Hematopoietic multipotent progenitor cell treated with erythropoietin and hydrocortisone succinate and interleukin-3 and kit ligand, for 6 days (in vitro differentiated cells): ENCODE measurements around the gene CFAP299.

ENCODE experiments used
- DNase-seq: peaks from one replicate; pipeline ENCODE4 v3.0.0-alpha.2; 2015

Gene CFAP299

DNA sequence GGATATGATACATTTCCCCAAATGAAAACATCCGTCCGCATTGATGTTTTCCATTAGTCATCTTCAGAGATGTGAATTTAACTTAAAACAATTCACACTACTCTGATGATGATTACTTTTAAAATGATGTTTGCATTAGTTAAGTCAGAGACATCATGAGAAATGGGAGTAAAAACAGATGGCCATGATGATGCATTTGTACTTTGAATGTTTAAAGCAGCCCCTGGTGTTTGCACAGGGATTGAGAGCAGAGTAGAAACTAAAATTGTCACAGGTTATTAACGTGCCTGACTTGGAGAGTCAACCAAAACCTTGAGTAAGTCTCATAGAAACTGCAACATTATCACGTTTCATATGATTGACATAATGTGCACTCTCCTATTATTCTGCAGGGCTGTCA lies 117.2 kb downstream of the CFAP299 start:
- DNase-seq: no peak

DNA sequence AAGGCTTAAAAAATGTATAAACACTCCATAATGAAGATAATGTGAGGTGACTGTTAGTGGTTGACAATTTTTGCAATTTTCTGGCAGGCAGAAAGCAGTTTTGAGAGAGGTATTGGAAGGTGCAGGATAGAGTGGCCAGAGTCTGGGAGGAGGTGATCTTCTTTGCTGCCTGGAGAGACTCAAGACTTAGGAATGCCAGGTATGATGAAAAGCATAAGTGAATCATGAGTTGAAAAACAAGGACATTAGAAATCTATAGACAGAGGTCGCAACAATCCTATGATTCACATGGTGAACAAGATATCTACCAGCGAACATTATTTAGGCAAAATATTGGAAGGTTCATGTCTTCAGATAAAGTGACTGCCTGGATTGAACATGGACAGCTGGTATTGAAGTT lies 118.5 kb downstream of the CFAP299 start:
- no peak for DNase-seq

DNA sequence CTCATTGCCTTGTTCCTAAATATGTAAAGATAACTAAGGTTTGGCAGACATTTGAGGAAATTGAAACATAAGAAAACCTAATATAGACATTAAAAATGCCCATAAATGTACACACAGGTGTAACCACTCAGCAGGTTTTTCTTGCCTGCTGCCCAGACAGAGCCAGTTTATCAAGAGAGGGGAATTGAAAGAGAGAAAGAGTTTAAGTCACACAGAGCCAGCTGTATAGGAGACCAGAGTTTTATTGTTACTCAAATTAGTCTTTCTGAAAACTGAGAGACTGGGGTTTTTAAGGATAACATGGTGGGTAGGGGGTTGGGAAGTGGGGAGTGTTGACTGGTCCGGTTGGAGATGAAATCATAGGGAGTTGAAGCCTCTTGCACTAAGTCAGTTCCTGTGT lies 119.0 kb downstream of the CFAP299 start:
- no peak for DNase-seq

DNA sequence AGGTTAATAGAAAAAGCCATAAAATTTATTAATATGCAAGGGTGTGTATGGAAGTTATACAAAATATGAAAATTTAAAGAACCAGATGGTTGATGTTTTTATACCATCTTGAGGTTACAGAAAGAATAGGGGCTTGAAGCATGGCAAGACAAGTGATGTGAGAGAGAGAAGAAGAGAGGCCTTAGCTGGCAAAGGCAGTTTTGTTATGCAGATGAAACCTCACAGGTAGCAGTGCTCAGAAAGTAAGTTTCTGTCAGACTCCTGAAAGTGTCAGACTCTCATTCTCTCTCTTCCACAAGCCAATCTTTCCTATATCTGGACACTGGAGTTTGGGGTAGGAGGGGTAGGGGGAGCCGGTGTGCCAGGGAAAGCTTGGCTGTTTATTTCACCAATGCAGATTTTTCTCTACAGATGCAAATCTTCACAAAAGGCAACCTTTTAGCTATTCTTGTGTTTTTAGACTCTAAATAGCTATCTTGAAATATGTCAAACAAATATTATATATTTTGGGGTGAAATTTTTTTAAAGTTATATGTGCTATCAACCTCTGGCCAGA lies 124.5 kb downstream of the CFAP299 start:
- DNase-seq: no peak

DNA sequence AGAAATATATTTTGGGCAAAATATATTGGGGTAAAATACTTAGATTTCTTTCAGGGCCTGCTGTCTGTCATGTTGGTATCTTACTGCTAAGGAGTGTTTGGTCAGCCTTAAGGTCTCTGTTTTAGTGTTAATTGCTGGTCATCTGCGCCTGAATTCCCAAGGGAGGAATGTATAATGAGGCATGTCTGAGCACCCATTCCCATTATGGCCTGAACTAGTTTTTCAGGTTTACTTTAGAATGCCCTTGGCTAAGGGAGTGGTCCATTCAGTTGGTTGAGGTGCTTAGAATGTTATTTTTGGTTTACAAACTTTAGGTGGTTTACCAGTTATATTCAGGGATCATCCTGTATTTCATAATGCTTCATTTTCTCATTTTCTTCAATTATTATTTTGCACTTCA lies 125.9 kb downstream of the CFAP299 start:
- no peak for DNase-seq

DNA sequence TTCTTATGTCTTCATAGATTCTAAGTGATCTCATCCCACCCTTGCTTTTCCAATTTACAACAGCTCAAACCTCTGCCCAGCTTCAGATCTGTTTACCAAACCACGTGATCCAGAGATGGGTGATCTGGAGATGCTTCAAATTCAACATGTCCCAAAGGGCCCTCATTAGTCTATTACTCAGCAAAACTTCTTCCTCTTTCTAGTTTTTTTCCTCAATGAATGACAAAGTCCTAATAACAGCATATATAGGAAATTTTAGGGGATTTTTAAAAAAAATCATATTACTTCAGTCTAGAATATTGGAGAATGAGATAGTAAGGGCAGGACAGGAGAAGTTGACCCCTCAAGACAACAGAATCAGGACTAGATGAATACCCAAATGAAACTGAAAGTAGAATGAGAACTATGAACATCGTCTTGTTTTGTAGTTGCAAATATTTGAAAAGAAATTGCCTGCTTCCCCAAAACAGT lies 127.1 kb downstream of the CFAP299 start:
- DNase-seq: peak; percentile 16

DNA sequence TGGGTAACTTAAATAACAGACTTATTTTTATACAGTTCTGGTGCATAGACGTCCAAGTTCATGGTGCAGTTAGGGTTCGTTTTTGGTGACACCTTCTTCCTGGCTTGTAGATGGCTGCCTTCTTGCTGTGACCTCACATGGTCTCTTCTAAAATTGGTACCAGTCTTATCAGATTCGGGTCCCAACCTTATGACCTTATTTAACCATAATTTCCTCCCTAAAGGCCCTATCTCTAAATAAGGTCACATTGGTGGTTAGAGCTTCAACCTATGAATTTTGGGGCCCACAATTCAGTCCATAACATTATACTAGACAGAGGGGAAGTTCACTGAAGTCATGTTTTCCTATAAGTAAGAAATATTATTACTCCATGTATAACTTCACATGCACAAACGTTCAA lies 128.0 kb downstream of the CFAP299 start:
- no peak for DNase-seq

DNA sequence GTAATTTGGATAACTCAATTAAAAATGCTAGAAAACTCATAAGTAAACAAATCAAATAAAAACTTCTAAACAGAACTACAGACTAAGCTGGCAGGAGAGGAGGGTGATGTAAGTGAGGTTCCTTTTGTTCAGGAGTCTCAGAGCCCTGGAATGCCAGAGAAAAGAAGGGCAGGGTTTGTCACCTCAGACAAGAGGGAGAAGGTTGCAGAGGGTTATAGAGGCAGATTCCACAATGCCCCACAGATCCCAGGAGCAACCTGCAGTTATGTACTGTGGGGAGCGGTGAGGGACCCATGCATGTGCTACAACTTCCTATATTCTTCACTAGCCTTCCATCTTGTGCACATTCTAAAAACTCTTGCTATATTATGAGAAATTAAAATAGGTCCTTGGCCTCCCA lies 129.7 kb downstream of the CFAP299 start:
- DNase-seq: no peak

DNA sequence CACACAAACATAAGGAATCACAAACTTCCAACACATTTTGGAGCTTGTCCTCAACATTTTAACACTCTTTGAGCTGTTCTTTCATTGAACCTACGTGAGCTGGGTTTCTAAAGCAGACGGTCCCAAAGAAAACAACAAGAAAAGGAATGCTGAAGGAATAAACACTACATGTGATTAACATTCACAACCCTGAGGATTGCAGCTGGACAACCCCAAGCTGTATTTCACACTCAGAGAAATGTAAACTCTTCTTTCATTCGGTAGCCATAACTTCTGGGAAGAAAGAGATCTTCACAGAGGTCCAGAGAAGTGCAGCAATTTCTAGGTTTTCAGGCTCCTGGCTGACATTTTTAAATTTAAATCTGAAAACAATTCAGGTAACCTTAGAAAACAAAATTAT lies 130.2 kb downstream of the CFAP299 start:
- no peak for DNase-seq

DNA sequence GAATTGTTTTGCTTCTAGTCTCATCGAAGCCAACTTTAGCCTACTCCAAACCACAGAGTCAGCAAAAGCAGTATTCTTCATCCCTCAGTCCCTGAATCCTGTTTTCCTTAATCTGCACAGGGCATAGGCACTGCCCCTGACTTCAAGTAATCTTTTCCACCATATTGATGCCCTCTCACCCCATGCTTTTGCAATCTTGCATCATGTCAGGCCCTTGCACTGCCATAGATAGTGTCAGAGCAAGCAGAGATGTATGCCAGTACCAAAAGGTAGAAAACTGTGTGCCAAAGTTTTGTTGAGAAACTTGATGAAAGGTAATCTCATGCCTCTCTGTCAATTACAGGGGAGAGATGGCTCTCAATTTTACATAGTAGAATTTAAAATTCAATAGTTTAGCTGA lies 131.1 kb downstream of the CFAP299 start:
- DNase-seq: no peak

DNA sequence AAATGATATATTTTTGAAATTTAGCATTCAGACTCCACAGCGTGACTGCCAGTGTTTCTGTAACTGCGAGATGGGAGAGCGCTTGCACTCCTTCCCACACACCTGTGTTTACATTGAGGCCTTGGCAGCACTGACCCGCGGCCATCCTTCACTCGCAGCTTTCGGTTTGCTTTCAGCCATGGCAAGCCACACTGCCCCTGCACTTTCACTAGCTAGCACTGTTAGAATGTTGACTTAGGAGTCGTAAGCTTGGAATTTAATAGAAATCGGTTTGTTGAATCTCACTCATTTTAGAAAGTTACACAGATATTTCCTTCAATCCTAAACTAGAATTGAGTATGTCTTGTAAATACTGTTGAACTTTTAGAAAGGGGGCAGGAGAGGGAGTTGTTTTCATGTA lies 136.2 kb downstream of the CFAP299 start:
- no peak for DNase-seq

DNA sequence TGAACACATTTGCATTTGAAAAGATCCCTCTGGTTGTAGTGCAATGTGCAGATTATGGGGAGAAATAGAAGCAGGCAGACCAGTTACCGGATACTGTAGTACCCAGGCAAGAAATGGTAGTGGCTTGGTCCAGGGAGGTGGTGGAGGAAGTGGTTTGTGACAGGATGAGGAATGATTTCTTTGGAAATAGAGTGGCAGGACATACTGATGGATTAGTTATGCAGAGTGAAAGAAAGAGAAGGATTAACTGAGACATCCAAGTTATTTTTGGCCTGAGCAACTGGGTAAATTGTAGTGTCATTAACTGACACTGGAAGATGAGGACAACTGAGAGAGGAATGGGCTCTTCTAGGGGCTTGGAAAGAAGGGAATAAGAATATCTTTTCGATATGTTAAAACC lies 139.7 kb downstream of the CFAP299 start:
- DNase-seq: no peak

DNA sequence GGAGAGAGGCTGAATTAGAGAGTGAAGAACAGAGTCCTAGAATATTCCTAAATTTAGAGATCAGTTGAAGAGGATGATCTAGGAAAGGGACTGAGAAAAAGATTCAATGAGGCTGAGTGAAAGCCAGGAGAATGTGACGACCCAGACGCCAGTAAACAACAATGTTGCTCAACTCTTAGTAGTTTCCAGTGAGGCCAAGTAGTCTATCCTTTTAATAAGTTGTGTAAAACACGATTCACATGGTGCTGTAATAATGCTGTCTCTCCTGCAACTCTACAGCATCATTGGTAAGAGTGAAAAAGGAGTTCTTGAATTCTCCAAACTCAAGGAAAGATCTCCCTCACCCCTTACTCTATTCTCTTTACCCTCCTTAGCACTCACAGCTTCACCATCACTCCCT lies 140.3 kb downstream of the CFAP299 start:
- no peak for DNase-seq

DNA sequence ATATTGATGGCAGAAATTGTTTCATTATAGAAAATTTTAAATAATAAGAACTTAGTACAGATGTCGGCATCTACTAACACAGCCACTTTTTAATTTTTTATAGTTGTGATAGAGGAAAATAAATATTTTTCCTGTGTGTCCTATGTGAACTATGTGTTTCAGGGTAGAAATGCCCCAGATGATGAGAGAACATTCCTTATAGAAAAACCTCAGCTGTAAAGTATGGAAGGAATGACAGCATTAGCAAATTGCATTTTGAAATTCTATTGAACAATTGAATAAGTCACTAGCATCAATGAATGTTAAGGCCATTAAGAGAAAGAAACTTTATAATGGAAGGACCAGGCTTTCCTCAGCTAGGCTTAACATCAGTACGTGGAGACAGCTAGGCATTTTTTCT lies 149.2 kb downstream of the CFAP299 start:
- no peak for DNase-seq

DNA sequence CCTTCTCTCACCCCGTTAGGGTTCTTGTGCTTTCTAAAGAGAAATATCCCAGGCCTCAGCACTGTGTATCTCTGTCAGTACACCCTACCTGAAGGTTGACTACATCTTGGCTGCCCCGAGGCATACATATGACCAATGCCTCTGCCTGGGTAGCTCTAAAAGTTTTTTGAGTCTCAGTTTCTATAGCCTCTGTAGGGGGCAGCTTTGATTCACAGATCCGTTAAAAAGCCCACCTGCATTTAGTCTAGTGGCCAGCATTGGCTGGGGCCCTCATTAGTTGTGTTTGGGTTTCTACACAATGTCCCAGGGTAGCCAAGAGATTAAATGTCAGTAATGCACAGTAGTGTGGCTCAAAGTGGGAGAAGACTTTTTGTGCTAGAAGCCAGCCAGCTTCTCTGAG lies 151.1 kb downstream of the CFAP299 start:
- DNase-seq: no peak

DNA sequence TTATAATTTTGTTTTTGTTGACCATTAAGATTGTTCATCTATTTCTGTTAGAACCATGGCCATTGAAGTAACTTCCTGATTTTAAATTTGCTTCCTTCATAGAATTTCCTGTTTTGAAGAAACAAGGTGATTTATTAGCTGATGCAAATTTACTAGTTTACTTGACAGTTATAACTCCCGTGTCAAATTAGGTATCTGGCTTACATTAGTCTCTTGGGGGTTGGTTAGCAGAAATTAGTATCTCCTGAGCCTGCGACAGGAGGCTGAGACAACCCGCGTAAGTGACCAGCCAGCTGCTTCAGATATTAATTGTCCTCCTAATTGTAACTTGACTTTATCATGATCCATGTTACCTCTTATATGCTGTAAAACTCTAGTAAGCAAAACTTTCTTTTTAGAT lies 154.3 kb downstream of the CFAP299 start:
- no peak for DNase-seq

DNA sequence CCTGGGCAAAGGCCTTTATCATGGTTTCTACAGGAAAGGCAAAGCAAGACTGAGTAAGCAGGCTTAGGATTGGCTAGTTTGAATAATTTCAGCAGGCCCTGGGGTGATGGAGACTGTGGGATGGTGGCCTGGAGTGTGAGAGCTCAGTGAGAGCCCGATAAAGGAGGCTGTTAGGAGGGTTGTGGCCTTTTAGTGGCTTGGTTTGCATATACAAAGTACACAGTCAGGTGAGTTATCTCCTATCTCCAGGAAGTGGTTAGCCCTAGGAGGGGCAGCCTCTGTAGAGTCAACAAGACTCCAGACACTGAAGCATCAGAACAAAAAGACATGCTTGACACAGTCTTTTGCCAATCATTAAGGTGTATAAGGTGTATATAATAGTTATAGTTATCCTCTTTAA lies 157.2 kb downstream of the CFAP299 start:
- no peak for DNase-seq

DNA sequence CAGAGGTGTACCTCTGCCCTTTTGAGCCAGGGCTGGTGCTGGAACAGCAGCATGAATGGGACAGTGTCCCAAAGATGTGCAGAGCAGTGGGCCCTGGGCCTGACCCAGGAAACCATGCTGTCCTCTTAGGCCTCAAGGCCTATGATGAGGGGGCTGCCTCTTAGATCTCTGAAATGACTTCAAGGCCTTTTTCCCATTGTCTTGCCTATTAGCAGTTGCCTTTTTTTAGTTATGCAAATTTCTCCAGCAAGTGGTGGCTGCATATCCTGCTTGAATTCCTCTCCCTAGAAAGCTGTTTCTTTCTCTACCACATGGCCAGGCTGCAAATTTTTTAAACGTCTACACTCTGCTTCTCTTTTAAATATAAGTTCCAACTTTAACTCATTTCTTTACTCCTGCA lies 160.3 kb downstream of the CFAP299 start:
- no peak for DNase-seq

DNA sequence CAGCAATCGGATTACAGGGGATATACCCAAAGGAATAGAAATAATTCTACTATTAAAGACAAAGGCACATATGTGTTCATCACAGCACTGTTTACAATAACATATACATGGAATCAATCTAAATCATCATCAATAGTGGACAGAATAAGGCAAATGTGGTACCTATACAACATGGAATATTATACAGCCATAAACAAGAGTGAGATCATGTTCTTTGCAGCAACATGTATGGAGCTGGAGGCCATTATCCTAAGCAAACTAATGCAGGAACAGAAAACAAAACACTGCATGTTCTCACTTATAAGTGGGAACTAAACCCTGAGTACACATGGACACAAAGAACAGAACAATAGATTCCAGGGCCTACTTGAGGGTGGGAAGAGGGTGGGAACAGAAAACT lies 163.2 kb downstream of the CFAP299 start:
- no peak for DNase-seq

DNA sequence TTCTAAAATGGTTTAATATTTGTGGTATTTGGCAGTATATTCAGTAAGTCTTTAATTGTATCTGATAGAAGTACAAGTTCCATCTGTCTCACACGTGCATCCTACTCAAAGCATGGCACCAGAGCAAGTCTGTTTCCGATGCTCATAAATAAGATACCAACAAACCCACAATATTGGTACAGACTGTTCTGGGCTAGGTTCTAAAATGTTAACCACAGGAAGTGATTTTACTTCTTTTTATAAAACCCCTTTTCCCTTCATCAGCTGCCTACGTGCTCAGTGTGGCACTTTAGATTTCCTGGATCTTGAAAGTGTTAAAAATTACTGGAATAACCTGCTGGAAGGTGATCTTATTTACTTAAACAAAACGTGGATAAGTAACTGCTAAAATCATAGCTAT lies 165.1 kb downstream of the CFAP299 start:
- peak; percentile 14 for DNase-seq

DNA sequence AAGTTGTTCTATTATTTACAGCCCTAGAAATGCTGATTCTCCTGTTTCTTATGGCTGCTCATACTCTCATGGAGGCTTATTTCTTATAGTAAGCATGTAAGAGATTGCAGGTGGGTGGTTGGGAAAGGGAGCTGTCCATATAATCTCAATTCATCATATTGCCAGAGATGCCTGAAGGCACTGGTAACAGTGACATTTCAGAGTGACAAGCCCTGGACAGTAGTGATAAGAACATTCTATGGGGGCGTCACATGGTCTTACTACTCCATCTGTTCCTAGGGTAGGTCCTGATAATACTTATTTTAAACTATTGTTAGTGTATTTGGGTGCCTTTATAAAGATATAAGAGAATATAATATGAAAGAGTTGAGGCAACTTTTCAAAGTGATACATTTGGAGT lies 171.5 kb downstream of the CFAP299 start:
- peak; percentile 69 for DNase-seq

DNA sequence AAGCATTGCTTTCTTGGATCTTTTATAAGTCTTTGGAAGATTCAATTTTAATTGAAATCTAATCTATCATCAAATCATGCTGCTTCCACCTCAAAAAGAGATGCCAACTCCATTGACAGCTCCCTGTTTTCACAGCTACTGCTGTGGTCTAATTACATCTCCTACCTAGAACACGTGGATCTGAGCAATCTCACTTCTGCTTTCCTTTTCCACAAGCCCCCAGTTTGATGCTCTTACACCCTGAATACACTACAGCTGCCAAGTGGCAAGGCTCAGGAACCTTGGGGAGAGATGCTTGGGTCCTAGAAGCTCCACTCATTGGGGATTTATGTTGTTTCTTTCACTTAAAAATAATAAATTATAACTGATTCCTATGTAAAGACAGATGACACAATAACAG lies 172.0 kb downstream of the CFAP299 start:
- no peak for DNase-seq

DNA sequence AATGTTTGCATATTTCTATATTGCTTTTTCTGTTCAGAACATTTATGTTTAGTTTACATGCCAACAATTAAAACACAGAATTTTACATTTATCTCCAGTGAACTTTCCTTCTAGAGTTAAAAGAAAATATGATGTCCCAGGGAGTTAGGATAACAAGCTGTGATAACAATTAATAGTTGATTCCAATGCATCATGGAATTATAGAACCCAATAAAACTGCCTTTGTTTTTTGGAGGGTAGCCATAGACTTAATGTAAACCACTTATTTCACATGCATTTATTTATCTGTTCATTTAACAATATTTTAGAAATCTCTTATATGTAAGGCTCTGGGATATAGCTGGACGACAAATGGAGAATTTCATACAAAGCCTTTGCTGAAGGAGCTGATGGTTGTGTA lies 180.0 kb downstream of the CFAP299 start:
- no peak for DNase-seq

DNA sequence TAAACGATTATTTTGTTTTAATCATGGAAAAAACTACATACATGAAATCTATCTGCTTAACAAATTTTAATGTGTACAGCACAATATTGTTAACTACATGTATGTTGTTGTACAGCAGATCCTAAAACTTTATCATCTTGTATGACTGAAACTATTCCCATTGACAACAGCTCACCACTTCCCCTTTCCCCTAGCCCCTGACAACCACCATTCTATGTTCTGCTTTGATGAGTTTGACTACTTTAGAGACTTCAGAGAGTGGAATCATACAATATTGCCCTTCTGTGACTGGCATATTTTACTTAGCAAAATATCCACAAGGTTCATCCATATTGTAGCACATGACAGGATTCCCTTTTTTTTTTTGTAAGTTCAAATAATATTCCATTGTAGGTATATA lies 185.9 kb downstream of the CFAP299 start:
- no peak for DNase-seq

DNA sequence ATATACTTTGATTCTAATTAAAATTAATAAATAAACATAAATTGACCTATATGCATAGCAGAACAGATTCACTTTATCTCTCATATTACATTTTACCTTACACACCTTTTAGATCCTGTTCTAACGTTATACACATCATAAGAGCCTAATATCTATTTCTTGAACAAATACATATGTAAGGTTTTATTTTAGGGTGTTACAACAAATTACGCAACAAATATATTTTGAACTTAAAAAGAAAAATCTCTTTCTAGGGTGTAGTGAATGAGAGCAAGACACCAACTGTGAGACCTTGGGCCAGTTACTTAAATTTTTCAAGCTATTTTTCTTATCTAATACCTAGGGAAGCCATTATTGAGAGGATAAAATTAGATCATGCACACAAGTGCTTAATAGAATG lies 191.2 kb downstream of the CFAP299 start:
- no peak for DNase-seq

DNA sequence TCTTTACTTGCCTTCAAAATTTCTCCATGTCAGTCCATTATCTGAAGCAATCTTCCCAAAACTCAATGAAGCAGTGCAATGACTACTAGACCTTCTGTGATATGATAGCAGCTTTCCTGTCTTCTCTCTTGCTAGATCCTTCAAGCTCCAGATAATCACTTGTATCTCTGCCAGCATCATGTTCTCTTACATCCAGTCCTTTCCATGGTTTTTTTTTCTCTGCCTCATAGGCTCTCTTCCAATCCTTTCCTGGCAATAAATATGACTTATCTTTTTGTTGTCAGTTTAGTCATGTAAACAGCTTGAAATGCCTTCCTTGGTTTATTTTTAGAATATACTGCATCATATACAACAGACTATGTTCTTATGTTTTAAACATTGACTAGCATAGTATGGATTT lies 193.5 kb downstream of the CFAP299 start:
- no peak for DNase-seq
